NB4 (cell line): ENCODE measurements around the gene NR6A1.

Experiments
- POLR2A ChIP-seq: IDR thresholded peaks from 2 replicates; pipeline ENCODE4 v1.6.1; 2011; ENCODE audit warnings: mild to moderate bottlenecking; ENCODE audit not compliant: insufficient read length; ENCODE audit errors: extremely low read depth
- TF ChIP-seq, protein P1 (sequence below): IDR thresholded peaks from one replicate; pipeline ENCODE4 v1.5.1; 2012; ENCODE audit warnings: low read depth, low read length

DNA sequence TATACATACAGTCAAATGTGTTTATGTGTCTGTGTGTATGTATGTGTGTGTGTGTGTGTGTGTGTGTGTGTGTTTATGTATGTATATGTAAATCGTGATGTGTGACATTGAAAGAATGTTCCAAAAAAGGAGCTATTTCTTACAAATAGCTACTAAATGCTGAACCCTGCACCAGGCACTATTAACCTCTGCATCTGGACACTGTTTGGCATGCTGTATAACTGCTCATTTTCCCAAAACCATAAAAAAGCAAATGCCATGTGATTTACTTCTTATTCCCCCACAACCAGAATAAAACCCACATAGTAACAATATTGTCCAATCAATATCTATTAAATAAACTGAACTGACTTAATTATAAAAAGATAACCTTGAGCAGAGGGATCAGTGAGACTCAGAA is 91.1 kb downstream of the NR6A1 start:
- TF ChIP-seq, protein P1, sequence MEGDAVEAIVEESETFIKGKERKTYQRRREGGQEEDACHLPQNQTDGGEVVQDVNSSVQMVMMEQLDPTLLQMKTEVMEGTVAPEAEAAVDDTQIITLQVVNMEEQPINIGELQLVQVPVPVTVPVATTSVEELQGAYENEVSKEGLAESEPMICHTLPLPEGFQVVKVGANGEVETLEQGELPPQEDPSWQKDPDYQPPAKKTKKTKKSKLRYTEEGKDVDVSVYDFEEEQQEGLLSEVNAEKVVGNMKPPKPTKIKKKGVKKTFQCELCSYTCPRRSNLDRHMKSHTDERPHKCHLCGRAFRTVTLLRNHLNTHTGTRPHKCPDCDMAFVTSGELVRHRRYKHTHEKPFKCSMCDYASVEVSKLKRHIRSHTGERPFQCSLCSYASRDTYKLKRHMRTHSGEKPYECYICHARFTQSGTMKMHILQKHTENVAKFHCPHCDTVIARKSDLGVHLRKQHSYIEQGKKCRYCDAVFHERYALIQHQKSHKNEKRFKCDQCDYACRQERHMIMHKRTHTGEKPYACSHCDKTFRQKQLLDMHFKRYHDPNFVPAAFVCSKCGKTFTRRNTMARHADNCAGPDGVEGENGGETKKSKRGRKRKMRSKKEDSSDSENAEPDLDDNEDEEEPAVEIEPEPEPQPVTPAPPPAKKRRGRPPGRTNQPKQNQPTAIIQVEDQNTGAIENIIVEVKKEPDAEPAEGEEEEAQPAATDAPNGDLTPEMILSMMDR, result no peak
- no peak for TF ChIP-seq POLR2A
